GM21723 (cell line): ENCODE results near the gene CNRIP1.
"Not testable (repeated sequence)": the region's sequence is repeated elsewhere in the genome, so short reads cannot be mapped to it uniquely, and the experiment has no call there.

Experiments
- ATAC-seq: cut with Tn5 transposase; IDR thresholded peaks from one replicate; pipeline ENCODE4 v1.9.1; 2021; ENCODE audit warnings: mild to moderate bottlenecking, moderate library complexity; ENCODE audit not compliant: unreplicated experiment

The CNRIP1 gene

GRCh38 chr2:68341062-68341329 lies 21.2 kb upstream of the CNRIP1 start:
- no peak for ATAC-seq

GRCh38 chr2:68340226-68341061 lies 20.7 kb upstream of the CNRIP1 start:
- ATAC-seq: no peak

- ATAC-seq: no peak
Observed at GRCh38 chr2:68336192-68336591, 16.4 kb upstream of the CNRIP1 start.

- ATAC-seq: no peak
Observed at GRCh38 chr2:68333931-68334330, 14.2 kb upstream of the CNRIP1 start.

GRCh38 chr2:68333009-68333408 lies 13.3 kb upstream of the CNRIP1 start:
- no peak for ATAC-seq

- no peak for ATAC-seq
Observed at GRCh38 chr2:68330691-68331090, 10.9 kb upstream of the CNRIP1 start.

GRCh38 chr2:68328901-68329300 lies 9.2 kb upstream of the CNRIP1 start:
- no peak for ATAC-seq

GRCh38 chr2:68325056-68325455 lies 5.3 kb upstream of the CNRIP1 start:
- ATAC-seq: no peak

GRCh38 chr2:68320118-68320641 lies 431 bp upstream of the CNRIP1 start:
- ATAC-seq: no peak

GRCh38 chr2:68318914-68319397 lies 793 bp downstream of the CNRIP1 start:
- no peak for ATAC-seq

- ATAC-seq: no peak
Observed at GRCh38 chr2:68317971-68318913, 1.5 kb downstream of the CNRIP1 start.

GRCh38 chr2:68316111-68316510 lies 3.6 kb downstream of the CNRIP1 start:
- no peak for ATAC-seq

- no peak for ATAC-seq
Observed at GRCh38 chr2:68311033-68311432, 8.7 kb downstream of the CNRIP1 start.

- ATAC-seq: no peak
Observed at GRCh38 chr2:68309426-68309825, 10.3 kb downstream of the CNRIP1 start.

GRCh38 chr2:68303902-68304272 lies 15.9 kb downstream of the CNRIP1 start:
- not testable (repeated sequence) for ATAC-seq

- ATAC-seq: no peak
Observed at GRCh38 chr2:68303033-68303901, 16.5 kb downstream of the CNRIP1 start.

- ATAC-seq: no peak
Observed at GRCh38 chr2:68302281-68302875, 17.4 kb downstream of the CNRIP1 start.

GRCh38 chr2:68295516-68295915 lies 24.2 kb downstream of the CNRIP1 start:
- ATAC-seq: peak; percentile 69

- ATAC-seq: no peak
Observed at GRCh38 chr2:68294913-68295312, 24.8 kb downstream of the CNRIP1 start.

- ATAC-seq: no peak
Observed at GRCh38 chr2:68294187-68294586, 25.6 kb downstream of the CNRIP1 start.
